ENCODE results near the gene HRH1.

DNA sequence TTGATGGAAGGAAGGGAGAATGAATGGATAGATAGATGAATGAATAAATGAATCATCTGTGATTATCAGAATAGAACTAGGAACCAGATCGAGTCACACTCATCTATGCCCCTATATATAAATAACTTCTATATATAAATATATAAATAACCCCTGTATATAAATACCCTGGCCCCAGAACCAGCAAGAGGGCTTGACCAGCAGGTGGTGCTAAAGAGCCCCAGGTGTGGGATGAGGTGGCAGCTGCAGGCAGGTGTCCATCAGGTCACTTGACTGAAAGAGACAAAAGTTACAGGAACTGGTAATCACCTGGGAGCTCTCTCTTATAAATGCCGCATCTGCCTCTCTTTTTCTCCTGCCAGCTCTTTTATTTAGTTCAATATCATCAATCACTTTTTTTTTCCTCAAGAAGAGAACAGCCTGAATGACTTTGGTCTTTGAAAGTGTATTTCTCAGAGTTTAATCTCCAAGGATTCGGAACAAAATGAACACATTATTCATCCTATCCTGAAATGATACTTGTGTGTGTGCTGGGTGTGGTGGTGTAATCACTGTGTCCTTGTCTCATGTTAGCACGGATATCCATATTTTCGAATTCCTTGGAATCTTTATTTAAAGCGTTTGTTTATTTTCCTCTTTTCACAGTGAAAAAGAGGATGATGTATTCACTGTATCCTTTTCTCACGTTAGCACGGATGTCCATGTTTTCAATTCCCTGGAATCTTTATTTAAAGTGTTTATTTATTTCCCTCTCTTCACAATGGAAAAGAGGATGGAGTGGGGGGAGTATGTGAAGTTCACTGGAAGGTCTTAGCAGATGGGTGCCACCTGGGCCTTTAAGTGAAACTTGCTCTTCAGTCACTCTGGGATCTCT is 82.5 kb downstream of the HRH1 start:
- TF ChIP-seq, protein P1, sequence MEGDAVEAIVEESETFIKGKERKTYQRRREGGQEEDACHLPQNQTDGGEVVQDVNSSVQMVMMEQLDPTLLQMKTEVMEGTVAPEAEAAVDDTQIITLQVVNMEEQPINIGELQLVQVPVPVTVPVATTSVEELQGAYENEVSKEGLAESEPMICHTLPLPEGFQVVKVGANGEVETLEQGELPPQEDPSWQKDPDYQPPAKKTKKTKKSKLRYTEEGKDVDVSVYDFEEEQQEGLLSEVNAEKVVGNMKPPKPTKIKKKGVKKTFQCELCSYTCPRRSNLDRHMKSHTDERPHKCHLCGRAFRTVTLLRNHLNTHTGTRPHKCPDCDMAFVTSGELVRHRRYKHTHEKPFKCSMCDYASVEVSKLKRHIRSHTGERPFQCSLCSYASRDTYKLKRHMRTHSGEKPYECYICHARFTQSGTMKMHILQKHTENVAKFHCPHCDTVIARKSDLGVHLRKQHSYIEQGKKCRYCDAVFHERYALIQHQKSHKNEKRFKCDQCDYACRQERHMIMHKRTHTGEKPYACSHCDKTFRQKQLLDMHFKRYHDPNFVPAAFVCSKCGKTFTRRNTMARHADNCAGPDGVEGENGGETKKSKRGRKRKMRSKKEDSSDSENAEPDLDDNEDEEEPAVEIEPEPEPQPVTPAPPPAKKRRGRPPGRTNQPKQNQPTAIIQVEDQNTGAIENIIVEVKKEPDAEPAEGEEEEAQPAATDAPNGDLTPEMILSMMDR (IDR thresholded peaks at IDR 0.05; ENCODE audit: low read length), result peak; percentile 66
- TF ChIP-seq EZH2 (IDR thresholded peaks at IDR 0.05; ENCODE audit: borderline replicate concordance, low read length), result no peak
